Upper lobe of right lung (tissue), 1 donor: Measurements from ENCODE around the gene CYLD. TPM values are rescaled to one million over a fixed set of nuclear protein-coding genes. Genes with fewer than 3 reads are reported as not detected.

Experiments
- ATAC-seq: fragments of 200-7000 bp; cut with Tn5 transposase; one replicate; pipeline ENCODE4 v1.9.1; 2020; ENCODE audit warnings: mild to moderate bottlenecking, moderate library complexity
- DNase-seq: peaks from one replicate; pipeline ENCODE4 v3.0.0-alpha.2; 2020
- H3K27ac ChIP-seq: fragments of 200-600 bp; one replicate; pipeline ENCODE4 v1.8.0; 2022
- H3K27me3 ChIP-seq: fragments of 200-600 bp; one replicate; pipeline ENCODE4 v1.8.0; 2022; ENCODE audit warnings: mild to moderate bottlenecking
- H3K36me3 ChIP-seq: fragments of 200-600 bp; one replicate; pipeline ENCODE4 v1.8.0; 2022
- H3K4me1 ChIP-seq: fragments of 200-600 bp; one replicate; pipeline ENCODE4 v1.8.0; 2022
- H3K4me3 ChIP-seq: fragments of 200-600 bp; one replicate; pipeline ENCODE4 v1.8.0; 2022; ENCODE audit warnings: mild to moderate bottlenecking
- H3K9me3 ChIP-seq: fragments of 200-600 bp; one replicate; pipeline ENCODE4 v1.8.0; 2022
- intact Hi-C: fragments of 100-400 bp; cut with DNase I; formaldehyde crosslinking; loops from one replicate; pipeline ENCODE4 v1.11.0; 2022
- total RNA-seq: library from RNA; stranded (reverse); fragmentation: NEBNext Ultra II Directional; extraction: Animal tissue kit (Norgen Biotek cat#: 25700); gene quantifications from one replicate; pipeline ENCODE4 v1.2.1, GENCODE V29; 2021
- TF ChIP-seq, protein P1 (sequence below): fragments of 200-600 bp; IDR thresholded peaks from one replicate; pipeline ENCODE4 v1.8.0; 2022; ENCODE audit warnings: antibody characterized with exemption
- donor health status: DM: no; HTN: yes; CAD: no; lungs with severe emphysema.

The CYLD gene
- total RNA-seq, 1 donor from 2014 or later = 48.3 TPM

DNA sequence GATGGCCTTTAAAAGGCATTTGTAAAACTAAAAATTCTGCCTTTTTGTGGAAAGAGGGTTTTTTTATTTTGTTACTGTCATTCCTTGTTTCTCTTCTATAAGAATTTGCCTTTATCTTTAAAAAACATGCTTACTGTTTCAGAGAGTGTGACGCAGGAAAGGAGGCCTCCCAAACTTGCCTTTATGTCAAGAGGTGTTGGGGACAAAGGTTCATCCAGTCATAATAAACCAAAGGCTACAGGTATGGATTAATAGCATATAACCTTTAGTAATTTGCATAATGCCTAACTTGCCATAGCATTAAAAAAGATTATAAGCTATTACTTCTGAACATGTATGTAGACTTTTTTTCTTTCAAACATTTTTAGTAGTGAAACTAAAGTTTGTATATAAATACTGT is 34.2 kb downstream of the CYLD start:
- TF ChIP-seq, protein P1, sequence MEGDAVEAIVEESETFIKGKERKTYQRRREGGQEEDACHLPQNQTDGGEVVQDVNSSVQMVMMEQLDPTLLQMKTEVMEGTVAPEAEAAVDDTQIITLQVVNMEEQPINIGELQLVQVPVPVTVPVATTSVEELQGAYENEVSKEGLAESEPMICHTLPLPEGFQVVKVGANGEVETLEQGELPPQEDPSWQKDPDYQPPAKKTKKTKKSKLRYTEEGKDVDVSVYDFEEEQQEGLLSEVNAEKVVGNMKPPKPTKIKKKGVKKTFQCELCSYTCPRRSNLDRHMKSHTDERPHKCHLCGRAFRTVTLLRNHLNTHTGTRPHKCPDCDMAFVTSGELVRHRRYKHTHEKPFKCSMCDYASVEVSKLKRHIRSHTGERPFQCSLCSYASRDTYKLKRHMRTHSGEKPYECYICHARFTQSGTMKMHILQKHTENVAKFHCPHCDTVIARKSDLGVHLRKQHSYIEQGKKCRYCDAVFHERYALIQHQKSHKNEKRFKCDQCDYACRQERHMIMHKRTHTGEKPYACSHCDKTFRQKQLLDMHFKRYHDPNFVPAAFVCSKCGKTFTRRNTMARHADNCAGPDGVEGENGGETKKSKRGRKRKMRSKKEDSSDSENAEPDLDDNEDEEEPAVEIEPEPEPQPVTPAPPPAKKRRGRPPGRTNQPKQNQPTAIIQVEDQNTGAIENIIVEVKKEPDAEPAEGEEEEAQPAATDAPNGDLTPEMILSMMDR = no peak
- peaks cover 22% of the 10 kb centered on the region for H3K36me3 ChIP-seq
- H3K4me1 ChIP-seq = no peaks in the 10 kb centered on the region
- intact Hi-C loops = no loop called here
- no peaks in the 10 kb centered on the region for H3K27me3 ChIP-seq
- H3K27ac ChIP-seq = no peak overlapping the region
- no peak for ATAC-seq
- H3K4me3 ChIP-seq = no peak overlapping the region
- DNase-seq = no peak
- no peaks in the 10 kb centered on the region for H3K9me3 ChIP-seq

DNA sequence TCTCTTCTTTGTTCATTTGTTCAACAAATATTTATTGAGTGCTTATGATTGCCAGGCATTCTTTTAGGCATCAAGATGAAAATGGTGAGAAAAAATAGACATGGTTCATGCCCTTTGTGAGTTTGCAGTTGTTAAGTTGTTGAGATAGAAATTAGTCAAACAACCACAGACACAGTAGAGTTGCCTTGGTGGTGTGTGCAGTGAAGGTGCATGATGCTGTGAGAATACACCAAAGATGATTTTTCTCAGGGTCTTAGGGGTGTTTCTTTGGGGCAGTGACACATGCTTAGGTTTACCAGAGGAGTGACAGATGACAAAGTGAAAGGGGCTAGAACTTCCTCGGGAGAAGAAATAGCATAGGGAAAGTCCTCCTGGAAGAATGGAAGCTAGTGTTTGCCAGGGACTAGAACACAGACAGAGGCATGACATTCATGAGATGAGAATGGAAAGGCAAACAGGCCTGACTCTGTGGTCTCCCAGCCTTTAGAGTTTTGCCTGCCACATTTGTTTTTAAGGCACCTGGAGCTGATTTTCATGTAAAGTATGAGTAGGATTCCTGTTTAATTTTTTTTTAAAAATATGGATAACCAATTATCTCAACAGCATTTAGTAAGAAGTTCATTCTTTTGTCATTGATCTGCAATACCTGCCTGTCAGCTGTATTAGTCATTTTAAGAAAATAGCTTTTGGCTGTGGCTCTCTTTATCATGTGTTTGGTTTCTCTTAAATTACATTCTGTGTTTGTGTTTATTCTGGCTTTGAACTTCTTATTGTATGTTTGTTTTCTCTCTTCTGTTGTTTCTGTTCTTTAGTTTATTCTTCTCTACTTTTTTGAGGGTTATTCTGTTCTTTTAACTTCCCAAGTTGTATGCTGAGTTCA is 36.6 kb downstream of the CYLD start:
- Histone ChIP-seq H3K27ac (no peak overlapping the region), H3K27me3 (no peaks in the 10 kb centered on the region), H3K4me3 (no peak overlapping the region), H3K9me3 (no peaks in the 10 kb centered on the region), H3K4me1 (no peaks in the 10 kb centered on the region), H3K36me3 (peaks cover 40% of the 10 kb centered on the region)
- ATAC-seq (no peak), DNase-seq (no peak)
- intact Hi-C loops = no loop called here
- TF ChIP-seq, protein P1 = no peak

DNA sequence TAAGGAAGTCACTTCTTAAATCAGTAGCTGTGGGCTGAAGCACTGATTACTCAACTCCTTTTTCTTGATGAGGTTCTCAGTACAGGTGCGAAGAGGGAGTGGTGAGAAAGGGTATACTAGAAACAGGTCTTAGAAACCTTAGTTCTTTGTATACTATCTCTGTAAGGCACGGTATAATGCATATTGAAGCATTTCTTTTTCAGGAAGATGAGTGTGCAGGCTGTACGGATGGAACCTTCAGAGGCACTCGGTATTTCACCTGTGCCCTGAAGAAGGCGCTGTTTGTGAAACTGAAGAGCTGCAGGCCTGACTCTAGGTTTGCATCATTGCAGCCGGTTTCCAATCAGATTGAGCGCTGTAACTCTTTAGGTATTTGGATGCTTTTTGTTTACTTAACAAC is 39.2 kb downstream of the CYLD start:
- H3K9me3 ChIP-seq = no peaks in the 10 kb centered on the region
- no peaks in the 10 kb centered on the region for H3K4me1 ChIP-seq
- no peak for DNase-seq
- no peak for ATAC-seq
- intact Hi-C loops = no loop called here
- peaks cover 60% of the 10 kb centered on the region for H3K36me3 ChIP-seq
- TF ChIP-seq, protein P1 = no peak
- H3K27me3 ChIP-seq = no peaks in the 10 kb centered on the region
- no peak overlapping the region for H3K4me3 ChIP-seq
- H3K27ac ChIP-seq = no peak overlapping the region

DNA sequence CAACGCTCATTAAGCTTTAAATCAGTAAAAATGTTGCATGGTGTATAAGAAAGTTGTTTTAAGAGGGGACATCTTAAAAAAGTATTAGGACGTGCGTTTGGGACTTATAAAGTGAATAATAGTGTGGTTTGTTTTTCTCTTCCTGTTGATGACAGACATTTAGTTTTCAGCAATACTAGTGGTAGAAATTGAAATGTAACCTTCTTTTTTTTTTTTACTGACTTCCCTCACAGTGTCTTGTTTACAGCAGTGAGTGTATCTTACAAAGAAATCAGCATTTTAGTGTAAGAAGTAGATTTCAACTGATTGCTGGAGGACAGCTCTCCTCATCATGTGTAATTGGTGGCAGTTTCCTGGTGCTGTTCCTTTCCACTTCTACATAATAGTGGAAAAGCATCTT is 39.6 kb downstream of the CYLD start:
- no peak for ATAC-seq
- no peaks in the 10 kb centered on the region for H3K4me1 ChIP-seq
- no peak overlapping the region for H3K27ac ChIP-seq
- no peak for DNase-seq
- H3K27me3 ChIP-seq = no peaks in the 10 kb centered on the region
- intact Hi-C loops = no loop called here
- no peak overlapping the region for H3K4me3 ChIP-seq
- H3K9me3 ChIP-seq = no peaks in the 10 kb centered on the region
- TF ChIP-seq, protein P1 = no peak
- H3K36me3 ChIP-seq = peaks cover 60% of the 10 kb centered on the region

DNA sequence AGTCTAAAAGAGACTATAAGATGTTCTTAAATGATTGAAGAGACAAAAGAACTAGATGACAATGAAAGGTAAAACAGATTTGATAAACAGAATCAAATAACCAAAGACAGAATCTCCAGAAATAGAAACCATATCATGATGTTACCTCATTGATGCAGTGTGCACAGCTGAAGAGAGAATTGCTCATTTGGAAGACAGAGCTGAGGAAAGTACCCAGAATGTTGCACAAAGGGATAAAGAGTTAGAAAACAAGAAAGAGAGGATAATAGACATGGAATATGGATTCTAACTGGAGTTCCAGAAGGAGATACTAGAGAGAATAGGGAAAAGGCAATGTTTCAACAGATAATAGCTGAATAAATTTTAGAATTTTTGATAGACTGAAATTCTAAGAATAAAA is 47.9 kb downstream of the CYLD start:
- H3K4me3 ChIP-seq = no peak overlapping the region
- H3K36me3 ChIP-seq = peaks cover 51% of the 10 kb centered on the region
- no peak for DNase-seq
- no peak for ATAC-seq
- intact Hi-C loops = no loop called here
- no peaks in the 10 kb centered on the region for H3K27me3 ChIP-seq
- H3K9me3 ChIP-seq = no peaks in the 10 kb centered on the region
- TF ChIP-seq, protein P1 = no peak
- no peak overlapping the region for H3K27ac ChIP-seq
- H3K4me1 ChIP-seq = no peaks in the 10 kb centered on the region
